ENCODE results near the gene ZFYVE9.
"Not testable (repeated sequence)": the region's sequence is repeated elsewhere in the genome, so short reads cannot be mapped to it uniquely, and the experiment has no call there.

ZFYVE9 gene

DNA sequence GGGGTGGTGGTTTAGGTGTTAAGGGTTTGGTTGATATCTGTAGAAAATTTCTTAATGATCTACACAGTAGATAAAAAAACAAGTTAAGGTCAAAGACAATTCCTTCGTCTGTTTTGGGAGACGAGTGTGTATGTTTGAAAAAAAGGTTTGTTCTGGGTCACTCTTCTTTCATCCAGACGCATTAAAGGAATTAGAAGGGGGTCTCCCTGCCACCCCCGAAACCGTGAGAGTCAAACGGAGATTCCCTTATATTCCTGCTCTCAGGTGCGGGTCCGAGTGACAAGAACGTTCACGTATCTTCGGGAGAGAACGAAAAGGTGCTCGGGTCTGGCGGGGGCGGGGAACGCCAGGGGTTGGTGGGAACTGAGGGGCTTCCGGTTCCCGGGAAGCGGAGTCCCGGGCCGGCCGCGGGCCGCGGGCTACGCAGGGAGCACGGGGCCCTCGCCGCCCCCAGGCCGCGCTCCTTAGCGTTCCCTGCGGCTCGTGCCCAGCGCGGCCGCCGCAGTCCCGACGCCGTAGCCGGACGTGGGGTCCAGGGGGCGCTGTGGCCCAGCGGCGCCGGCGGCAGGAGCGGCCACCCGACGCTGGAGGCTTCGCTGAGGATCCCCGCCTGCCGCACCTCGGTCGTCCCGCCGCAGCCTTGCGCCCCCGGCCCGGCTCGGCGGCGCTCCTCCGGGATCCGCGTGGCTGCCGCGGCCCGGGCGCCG is at the start of gene ZFYVE9:
Gene ZFYVE9 (plus strand): TSS at position 577 of the 707 bp plus-strand sequence. CDS start 91,118 bp downstream, outside the sequence.
- DNase-seq (ENCODE audit: low read depth) = peak; percentile 58

DNA sequence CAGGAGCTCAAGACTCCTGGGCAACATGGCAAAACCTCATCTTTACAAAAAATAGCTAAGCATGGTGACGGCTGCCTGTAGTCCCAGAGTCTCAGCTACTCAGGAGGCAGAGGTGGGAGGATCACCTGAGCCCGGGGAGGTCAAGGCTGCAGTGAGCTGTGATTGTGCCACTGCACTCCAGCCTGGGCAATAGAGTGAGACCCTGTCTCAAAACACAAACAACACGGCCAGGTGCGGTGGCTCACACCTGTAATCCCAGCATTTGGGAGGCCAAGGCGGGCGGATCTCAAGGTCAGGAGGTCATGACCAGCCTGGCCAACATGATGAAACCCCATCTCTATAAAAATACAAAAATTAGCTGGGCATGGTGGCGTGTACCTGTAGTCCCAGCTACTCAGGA is 47.6 kb upstream of the ZFYVE9 start:
- DNase-seq (ENCODE audit: low read depth) = not testable (repeated sequence)

- no peak for DNase-seq (ENCODE audit: low read depth)
Observed at GRCh38 chr1:52096216-52096615, 45.7 kb upstream of the ZFYVE9 start.

DNA sequence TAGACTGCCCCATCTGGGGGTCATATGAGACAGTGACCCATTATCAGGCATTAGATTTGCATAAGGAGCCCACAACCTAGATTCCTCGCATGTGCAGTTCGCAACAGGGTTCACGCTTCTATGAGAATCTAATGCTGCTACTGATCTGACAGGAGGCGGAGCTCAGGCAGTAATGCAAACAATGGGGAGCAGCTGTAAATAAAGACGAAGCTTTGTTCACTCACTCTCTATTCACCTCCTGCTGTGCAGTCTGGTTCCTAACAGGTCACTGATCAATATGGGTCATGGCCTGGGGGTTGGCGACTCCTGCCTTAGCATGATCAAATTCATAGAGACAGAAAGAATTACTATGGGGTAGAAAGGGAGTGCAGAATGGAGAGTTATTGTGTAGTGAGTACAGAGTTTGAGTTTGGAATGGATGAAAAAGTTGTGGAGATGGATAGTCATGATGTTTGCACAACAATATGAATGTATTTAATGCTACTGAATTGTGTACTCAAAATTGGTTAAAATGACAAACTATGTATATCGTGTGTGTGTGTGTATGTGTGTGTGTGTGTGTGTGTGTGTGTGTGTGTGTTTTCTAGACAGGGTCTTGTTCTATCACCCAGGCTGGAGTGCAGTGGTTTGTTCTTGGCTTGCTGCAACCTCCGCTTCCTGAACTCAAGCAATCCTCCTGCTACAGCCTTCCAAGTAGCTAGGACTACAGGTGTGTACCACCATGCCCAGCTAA is 43.6 kb upstream of the ZFYVE9 start:
- DNase-seq (ENCODE audit: low read depth) = no peak

- no peak for DNase-seq (ENCODE audit: low read depth)
Observed at GRCh38 chr1:52102336-52103013, 39.4 kb upstream of the ZFYVE9 start.

- no peak for DNase-seq (ENCODE audit: low read depth)
Observed at GRCh38 chr1:52111492-52111891, 30.4 kb upstream of the ZFYVE9 start.

GRCh38 chr1:52112489-52112888 is 29.4 kb upstream of the ZFYVE9 start:
- DNase-seq (ENCODE audit: low read depth) = no peak

- no peak for DNase-seq (ENCODE audit: low read depth)
Observed at GRCh38 chr1:52119301-52120079, 22.4 kb upstream of the ZFYVE9 start.

DNA sequence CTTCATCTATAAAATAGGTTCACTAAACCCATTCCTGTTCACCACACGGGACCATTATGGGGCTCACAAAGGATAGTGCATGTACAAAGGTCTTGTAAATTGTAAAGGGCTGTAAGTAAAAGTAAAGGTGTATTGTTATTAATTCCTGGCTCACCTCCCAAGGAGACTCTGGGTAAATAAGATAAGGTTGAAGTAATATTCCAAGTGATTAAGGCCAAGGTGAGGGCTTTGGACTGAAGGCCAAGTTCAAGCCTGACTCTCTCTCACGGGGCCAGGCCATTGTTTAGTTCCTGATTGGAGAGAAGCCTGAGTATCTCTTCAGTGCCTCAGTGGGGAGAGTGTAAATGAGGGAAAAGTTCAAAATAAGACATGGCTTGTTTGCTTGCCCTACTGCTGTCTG is 19.5 kb upstream of the ZFYVE9 start:
- DNase-seq (ENCODE audit: low read depth) = no peak

GRCh38 chr1:52123622-52124021 is 18.3 kb upstream of the ZFYVE9 start:
- no peak for DNase-seq (ENCODE audit: low read depth)

GRCh38 chr1:52125736-52126359 is 16.0 kb upstream of the ZFYVE9 start:
- DNase-seq (ENCODE audit: low read depth) = no peak

GRCh38 chr1:52127181-52128180 is 14.4 kb upstream of the ZFYVE9 start:
- DNase-seq (ENCODE audit: low read depth) = no peak

DNA sequence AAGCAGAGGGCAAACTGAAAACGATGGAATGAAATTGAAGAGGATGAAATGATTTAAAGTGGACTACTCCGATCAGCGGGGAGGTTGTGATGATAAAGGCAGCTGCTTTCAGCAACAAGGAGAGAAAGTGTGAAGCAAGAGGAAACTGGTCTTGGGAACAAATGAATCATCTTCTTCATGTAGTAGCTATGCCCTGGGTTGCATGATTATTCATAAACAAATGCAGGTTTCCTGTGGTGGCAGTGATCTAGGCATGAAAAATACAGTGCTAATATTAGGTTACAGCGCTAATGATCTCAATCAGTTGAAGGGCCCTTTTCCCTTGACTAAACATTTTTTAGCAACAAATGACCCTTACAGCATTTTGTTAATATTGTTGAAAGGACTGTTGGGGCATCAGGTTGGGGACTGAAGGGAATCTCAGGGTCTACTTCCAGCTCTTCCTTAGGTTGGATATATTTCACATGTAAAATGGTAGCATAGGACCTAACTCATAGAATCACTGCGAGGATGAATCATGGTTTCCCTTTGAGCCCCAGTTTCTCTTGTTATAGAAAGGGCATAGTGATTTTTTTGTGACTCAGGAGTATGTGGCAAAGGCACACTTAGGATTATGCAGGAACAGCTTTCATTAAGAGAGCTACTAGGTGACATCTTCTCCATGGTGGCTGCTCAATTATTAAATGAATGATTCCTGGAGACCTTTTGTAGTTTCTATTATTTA is 1.9 kb upstream of the ZFYVE9 start:
- no peak for DNase-seq (ENCODE audit: low read depth)

- DNase-seq (ENCODE audit: low read depth) = no peak
Observed at GRCh38 chr1:52140633-52141512, 1.0 kb upstream of the ZFYVE9 start.

DNA sequence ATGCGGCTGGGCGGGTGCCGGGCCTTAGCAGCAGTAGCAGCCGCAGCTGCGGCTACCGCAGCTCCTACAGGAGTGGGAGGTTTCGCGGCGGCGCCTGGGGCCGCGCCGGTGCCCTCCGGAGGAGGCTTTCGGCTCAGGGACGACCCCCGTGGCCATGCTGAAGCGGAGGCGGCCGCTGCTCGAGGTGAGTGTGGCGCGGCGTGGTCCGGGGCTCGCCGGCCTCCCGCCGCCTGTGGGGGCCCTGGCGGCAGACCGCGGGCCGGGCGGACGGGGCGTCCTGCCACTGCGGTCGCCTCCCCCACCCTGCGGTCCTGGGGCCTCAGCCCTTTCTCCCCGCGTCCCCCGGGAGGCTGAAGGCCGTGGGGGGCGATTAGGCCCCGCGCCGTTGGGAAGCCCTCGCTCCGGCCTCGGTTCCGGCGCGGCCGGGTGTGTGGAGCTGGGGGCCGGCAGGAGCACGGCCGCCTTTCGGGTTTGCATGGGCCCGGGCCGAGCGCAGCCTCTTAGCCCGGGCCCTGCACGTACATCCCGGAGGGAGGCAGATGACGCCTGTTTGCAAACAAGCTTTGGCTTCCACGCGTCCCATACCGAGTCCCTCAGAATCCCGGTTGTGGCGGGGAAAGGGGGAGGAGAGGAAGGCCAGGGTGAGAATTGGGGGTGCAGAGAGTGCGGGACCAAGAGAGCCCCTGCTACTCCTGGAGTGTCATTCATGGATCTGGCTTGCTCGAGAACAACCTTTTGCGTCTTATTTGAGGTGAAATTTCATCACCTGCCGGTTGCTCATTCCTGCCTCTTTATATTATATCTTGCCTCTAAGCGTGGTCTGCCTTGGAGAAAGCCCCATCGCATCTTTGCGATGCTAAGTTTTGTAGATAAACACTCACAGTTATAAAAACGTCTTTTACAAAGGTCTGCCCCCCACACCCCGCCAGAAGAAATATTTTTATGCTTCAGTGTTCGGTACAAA is 613 bp downstream of the ZFYVE9 start:
- peak; percentile 3 for DNase-seq (ENCODE audit: low read depth)

GRCh38 chr1:52145137-52145536 is 3.2 kb downstream of the ZFYVE9 start:
- no peak for DNase-seq (ENCODE audit: low read depth)

DNA sequence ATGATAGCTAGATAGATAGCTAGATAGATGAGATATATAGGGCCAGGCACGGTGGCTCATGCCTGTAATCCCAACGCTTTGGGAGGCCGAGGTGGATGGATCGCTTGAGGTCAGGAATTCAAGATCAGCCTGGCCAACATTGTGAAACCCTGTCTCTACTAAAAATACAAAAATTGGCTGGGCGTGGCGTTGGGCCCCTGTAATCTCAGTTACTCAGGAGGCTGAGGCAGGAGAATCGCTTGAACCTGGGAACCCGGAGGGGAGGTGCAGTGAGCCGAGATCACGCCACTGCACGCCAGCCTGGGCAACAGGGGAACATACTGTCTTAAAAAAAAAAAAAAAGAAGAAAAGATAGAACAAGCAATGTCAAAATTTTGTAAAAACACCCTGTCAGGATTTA is 8.6 kb downstream of the ZFYVE9 start:
- DNase-seq (ENCODE audit: low read depth) = not testable (repeated sequence)

DNA sequence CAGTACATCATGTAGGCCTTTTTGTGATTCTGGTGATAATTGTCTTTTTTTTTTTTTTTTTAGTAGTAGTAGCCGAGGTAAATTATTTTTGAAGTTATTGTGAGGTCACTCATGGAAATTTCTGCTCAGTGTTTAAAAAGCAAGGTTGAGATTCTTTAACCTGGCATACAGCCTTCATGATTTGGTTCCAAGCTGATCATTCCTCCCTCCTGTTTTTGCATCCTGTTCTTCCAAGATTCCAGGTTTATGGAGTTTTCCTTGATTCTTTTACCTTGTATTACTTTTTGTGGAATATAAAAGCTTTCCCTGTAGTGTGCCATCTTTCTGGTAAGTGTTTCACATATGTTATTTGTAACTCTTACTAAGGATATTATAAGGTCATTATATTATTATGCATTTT is 9.1 kb downstream of the ZFYVE9 start:
- no peak for DNase-seq (ENCODE audit: low read depth)
